Astrocyte (in vitro differentiated cells and primary cell): ENCODE measurements around the gene RNF14. TPM values are rescaled to one million over a fixed set of nuclear protein-coding genes. Genes with fewer than 3 reads are reported as not detected.
"Not testable (repeated sequence)": the region's sequence is repeated elsewhere in the genome, so short reads cannot be mapped to it uniquely, and the experiment has no call there.

Source experiments
- DNase-seq: peaks from one replicate; pipeline ENCODE4 v3.0.0-alpha.2; 2010; ENCODE audit warnings: low read depth
- FAIRE-seq: peaks from 2 replicates; lab custom pipeline; 2011; peaks lifted over from hg19 to GRCh38; lab: Jason Lieb, UNC
- H2AFZ ChIP-seq: 2 replicates; pipeline ENCODE4 v1.6.0; 2012; ENCODE audit warnings: low read depth, low read length, inconsistent platforms
- H3K27ac ChIP-seq: 2 replicates; pipeline ENCODE4 v1.5.1; 2011; ENCODE audit warnings: low read depth, low read length, inconsistent platforms
- H3K27me3 ChIP-seq: 2 replicates; pipeline ENCODE4 v1.6.0; 2011; ENCODE audit warnings: low read length, inconsistent platforms; ENCODE audit not compliant: insufficient read depth
- H3K36me3 ChIP-seq: 2 replicates; pipeline ENCODE4 v1.5.1; 2011; ENCODE audit warnings: low read length, inconsistent platforms; ENCODE audit not compliant: insufficient read depth
- H3K4me1 ChIP-seq: 2 replicates; pipeline ENCODE4 v1.5.1; 2011; ENCODE audit warnings: low read length, inconsistent platforms; ENCODE audit not compliant: insufficient read depth
- H3K4me2 ChIP-seq: 2 replicates; pipeline ENCODE4 v1.6.0; 2012; ENCODE audit warnings: low read length, inconsistent platforms
- H3K4me3 ChIP-seq: 2 replicates; pipeline ENCODE4 v1.5.1; 2011; ENCODE audit warnings: low read depth, mild to moderate bottlenecking, low read length, inconsistent platforms; ENCODE audit not compliant: insufficient read depth
- H3K79me2 ChIP-seq: 2 replicates; pipeline ENCODE4 v1.6.0; 2012; ENCODE audit warnings: mild to moderate bottlenecking, low read length, inconsistent platforms; ENCODE audit not compliant: insufficient read depth
- H3K9ac ChIP-seq: 2 replicates; pipeline ENCODE4 v1.6.0; 2012; ENCODE audit warnings: mild to moderate bottlenecking, low read length, inconsistent platforms
- H3K9me3 ChIP-seq: 2 replicates; pipeline ENCODE4 v1.5.1; 2012; ENCODE audit warnings: low read depth, mild to moderate bottlenecking, low read length, inconsistent platforms; ENCODE audit not compliant: insufficient read depth
- H4K20me1 ChIP-seq: 2 replicates; pipeline ENCODE4 v1.6.0; 2012; ENCODE audit warnings: low read length, inconsistent platforms; ENCODE audit not compliant: insufficient read depth
- H3K27ac Mint-ChIP-seq: one replicate; pipeline ENCODE4 v1.8.0; 2021; ENCODE audit warnings: mild to moderate bottlenecking, mixed read lengths; ENCODE audit not compliant: unreplicated experiment
- H3K27me3 Mint-ChIP-seq: one replicate; pipeline ENCODE4 v1.8.0; 2021; ENCODE audit warnings: low read depth, mixed read lengths; ENCODE audit not compliant: unreplicated experiment
- H3K36me3 Mint-ChIP-seq: one replicate; pipeline ENCODE4 v1.8.0; 2021; ENCODE audit warnings: low read depth, mixed read lengths; ENCODE audit not compliant: unreplicated experiment
- H3K4me1 Mint-ChIP-seq: one replicate; pipeline ENCODE4 v1.8.0; 2021; ENCODE audit warnings: low read depth, mixed read lengths; ENCODE audit not compliant: unreplicated experiment
- H3K4me3 Mint-ChIP-seq: one replicate; pipeline ENCODE4 v1.8.0; 2021; ENCODE audit warnings: mild to moderate bottlenecking, moderate library complexity, mixed read lengths; ENCODE audit not compliant: unreplicated experiment
- H3K9me3 Mint-ChIP-seq: one replicate; pipeline ENCODE4 v1.8.0; 2021; ENCODE audit warnings: mild to moderate bottlenecking, mixed read lengths; ENCODE audit not compliant: unreplicated experiment
- EZH2 ChIP-seq: IDR thresholded peaks from 2 replicates; pipeline ENCODE4 v1.6.1; 2012; ENCODE audit warnings: mild to moderate bottlenecking, low read length, inconsistent platforms; ENCODE audit not compliant: insufficient read depth
- total RNA-seq: library from RNA; stranded (reverse); gene quantifications from 2 replicates; pipeline ENCODE4 v1.2.1, GENCODE V29; 2021
- TF ChIP-seq, protein P1 (sequence below): IDR thresholded peaks from 2 replicates; pipeline ENCODE4 v1.5.1; 2011; ENCODE audit warnings: low read depth, mild to moderate bottlenecking, inconsistent platforms, low read length, moderate library complexity; ENCODE audit not compliant: insufficient read depth

RNF14 gene
- total RNA-seq, 1 donor from 2014 or later: 105 TPM

DNA sequence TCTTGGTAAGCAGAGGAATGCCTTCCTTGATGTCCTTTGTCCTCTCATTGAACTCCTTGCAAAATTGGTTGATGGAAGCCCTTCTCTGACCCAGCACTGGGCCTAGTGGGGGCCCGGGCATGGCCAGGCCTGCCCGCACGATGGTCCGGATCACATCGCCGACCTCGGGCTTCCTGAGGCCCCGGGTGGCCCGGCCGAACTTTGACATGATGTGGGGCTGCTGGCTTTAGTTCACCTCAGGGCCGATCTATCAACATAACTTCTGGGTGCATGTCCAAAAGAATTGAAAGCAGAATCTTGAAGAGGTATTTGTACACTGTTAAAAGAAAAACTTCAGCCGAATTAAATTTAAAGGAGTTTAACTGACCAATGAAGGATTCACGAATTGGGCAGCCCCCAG is 68.0 kb downstream of the RNF14 start:
- H3K9me3 Mint-ChIP-seq: no peaks in the 10 kb centered on the region
- no peak overlapping the region for H3K9ac ChIP-seq
- no peaks in the 10 kb centered on the region for H4K20me1 ChIP-seq
- no peak overlapping the region for H3K27ac Mint-ChIP-seq
- no peak overlapping the region for H3K4me3 Mint-ChIP-seq
- H3K27me3 ChIP-seq: peaks cover 6% of the 10 kb centered on the region
- no peaks in the 10 kb centered on the region for H3K4me1 ChIP-seq
- H3K79me2 ChIP-seq: no peaks in the 10 kb centered on the region
- H3K36me3 Mint-ChIP-seq: no peaks in the 10 kb centered on the region
- H3K27ac ChIP-seq: no peak overlapping the region
- no peak overlapping the region for H3K4me3 ChIP-seq
- peaks cover 11% of the 10 kb centered on the region for H3K27me3 Mint-ChIP-seq
- H3K36me3 ChIP-seq: no peaks in the 10 kb centered on the region
- FAIRE-seq (no peak), DNase-seq (no peak)
- no peaks in the 10 kb centered on the region for H3K9me3 ChIP-seq
- no peak overlapping the region for H3K4me2 ChIP-seq
- TF ChIP-seq, protein P1, sequence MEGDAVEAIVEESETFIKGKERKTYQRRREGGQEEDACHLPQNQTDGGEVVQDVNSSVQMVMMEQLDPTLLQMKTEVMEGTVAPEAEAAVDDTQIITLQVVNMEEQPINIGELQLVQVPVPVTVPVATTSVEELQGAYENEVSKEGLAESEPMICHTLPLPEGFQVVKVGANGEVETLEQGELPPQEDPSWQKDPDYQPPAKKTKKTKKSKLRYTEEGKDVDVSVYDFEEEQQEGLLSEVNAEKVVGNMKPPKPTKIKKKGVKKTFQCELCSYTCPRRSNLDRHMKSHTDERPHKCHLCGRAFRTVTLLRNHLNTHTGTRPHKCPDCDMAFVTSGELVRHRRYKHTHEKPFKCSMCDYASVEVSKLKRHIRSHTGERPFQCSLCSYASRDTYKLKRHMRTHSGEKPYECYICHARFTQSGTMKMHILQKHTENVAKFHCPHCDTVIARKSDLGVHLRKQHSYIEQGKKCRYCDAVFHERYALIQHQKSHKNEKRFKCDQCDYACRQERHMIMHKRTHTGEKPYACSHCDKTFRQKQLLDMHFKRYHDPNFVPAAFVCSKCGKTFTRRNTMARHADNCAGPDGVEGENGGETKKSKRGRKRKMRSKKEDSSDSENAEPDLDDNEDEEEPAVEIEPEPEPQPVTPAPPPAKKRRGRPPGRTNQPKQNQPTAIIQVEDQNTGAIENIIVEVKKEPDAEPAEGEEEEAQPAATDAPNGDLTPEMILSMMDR: no peak
- no peak for TF ChIP-seq EZH2
- H3K4me1 Mint-ChIP-seq: no peaks in the 10 kb centered on the region
- no peak overlapping the region for H2AFZ ChIP-seq

DNA sequence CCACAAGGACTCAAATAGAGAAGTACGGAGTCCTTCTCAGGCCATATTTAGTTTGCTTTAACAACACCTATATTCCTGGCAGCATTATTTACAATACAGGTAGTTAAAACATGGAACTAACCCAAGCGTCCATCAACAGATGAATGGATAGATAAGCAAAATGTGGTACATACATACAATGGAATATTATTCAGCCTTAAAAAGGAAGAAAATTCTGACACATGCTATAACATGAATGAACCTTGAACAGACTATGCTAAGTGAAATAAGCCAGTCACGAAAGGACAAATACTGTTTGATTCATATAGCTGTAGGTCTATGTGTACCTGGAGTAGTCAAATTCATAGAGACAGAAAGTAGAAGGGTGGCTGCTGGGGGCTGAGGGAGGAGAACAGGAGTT is 68.7 kb downstream of the RNF14 start:
- not testable (repeated sequence) for H3K9me3 Mint-ChIP-seq, H3K9me3 ChIP-seq

DNA sequence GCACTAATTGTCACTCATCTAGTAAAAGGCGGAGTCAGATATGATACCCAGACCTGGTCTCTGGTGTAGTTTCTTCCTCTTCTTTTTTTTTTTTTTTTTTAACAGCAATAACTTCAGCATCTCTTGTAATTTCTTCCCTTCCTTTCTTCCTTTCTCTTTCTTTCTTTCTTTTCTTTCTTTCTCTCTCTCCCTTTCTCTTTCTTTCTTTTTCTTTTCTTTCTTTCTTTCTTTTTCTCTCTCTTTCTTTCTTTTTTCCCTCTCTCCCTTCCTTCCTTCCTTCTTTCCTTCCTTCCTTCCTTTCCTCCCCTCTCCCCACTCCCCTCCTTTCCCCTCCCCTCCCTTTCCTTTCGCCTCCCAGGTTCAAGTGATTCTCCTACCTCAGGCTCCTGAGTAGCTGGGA is 69.8 kb downstream of the RNF14 start:
- TF ChIP-seq, protein P1: no peak
- TF ChIP-seq EZH2: no peak
- Histone ChIP-seq H3K79me2 (no peaks in the 10 kb centered on the region), H4K20me1 (no peaks in the 10 kb centered on the region), H3K4me2 (no peak overlapping the region), H3K27ac (no peak overlapping the region), H3K9me3 (no peaks in the 10 kb centered on the region), H3K4me1 (no peaks in the 10 kb centered on the region), H3K9ac (no peak overlapping the region), H3K4me3 (no peak overlapping the region), H3K36me3 (no peaks in the 10 kb centered on the region), H3K27me3 (peaks cover 3% of the 10 kb centered on the region), H2AFZ (no peak overlapping the region)
- Mint-ChIP-seq H3K36me3 (no peaks in the 10 kb centered on the region), H3K27ac (no peak overlapping the region), H3K4me1 (no peaks in the 10 kb centered on the region), H3K4me3 (no peak overlapping the region), H3K9me3 (no peaks in the 10 kb centered on the region), H3K27me3 (peaks cover 7% of the 10 kb centered on the region)
- no peak for FAIRE-seq
- DNase-seq: no peak

More for the DNA sequence above, 68.7 kb downstream of the RNF14 start:
- H3K9ac ChIP-seq, H3K4me3 Mint-ChIP-seq, H2AFZ ChIP-seq, H3K4me1 ChIP-seq, H3K27ac ChIP-seq, H3K36me3 ChIP-seq, H3K4me1 Mint-ChIP-seq, H3K4me3 ChIP-seq, DNase-seq, H3K27ac Mint-ChIP-seq, H3K79me2 ChIP-seq, H3K4me2 ChIP-seq, H3K27me3 ChIP-seq, H4K20me1 ChIP-seq, H3K36me3 Mint-ChIP-seq, FAIRE-seq: not testable (repeated sequence)
- peaks cover 11% of the 10 kb centered on the region for H3K27me3 Mint-ChIP-seq

Other genes starting within 250 kb of the RNF14 start
- gene PCDH1, start 90.7 kb upstream of the RNF14 start, total RNA-seq: 9.1 and 11.5 TPM in 2 replicates
- 37.6 and 38.2 TPM in 2 replicates for gene DELE1, start 45.2 kb upstream of the RNF14 start, total RNA-seq
- gene PCDH12, start 10.9 kb upstream of the RNF14 start, total RNA-seq: 0.02 TPM in 1 of 2 replicates, not detected in the other
- 23.1 and 30.7 TPM in 2 replicates for gene GNPDA1, start 43.9 kb downstream of the RNF14 start, total RNA-seq
- gene NDFIP1, start 139.7 kb downstream of the RNF14 start, total RNA-seq: 56.8 and 57.6 TPM in 2 replicates